ENCODE results near the gene DBF4B.

DBF4B gene

GRCh38 chr17:44787271-44787940, 78.9 kb downstream of the DBF4B start:
- no peak overlapping the region for H3K9ac ChIP-seq (ENCODE audit: low read depth, low read length)
- H3K79me2 ChIP-seq (ENCODE audit: insufficient read depth, low read length) = no peaks in the 10 kb centered on the region
- no peaks in the 10 kb centered on the region for H3K27me3 ChIP-seq (ENCODE audit: insufficient read depth, low read length, poor library complexity)
- H3K4me1 ChIP-seq (ENCODE audit: insufficient read depth, low read length) = no peaks in the 10 kb centered on the region
- TF ChIP-seq EZH2 (IDR thresholded peaks at IDR 0.05; ENCODE audit: borderline replicate concordance, low read depth, low read length, severe bottlenecking) = no peak
- TF ChIP-seq CTCF (IDR thresholded peaks at IDR 0.05; ENCODE audit: borderline replicate concordance, extremely low read depth, low read length, poor library complexity, severe bottlenecking) = no peak
- H3K9me3 ChIP-seq (ENCODE audit: insufficient read depth, low read length, severe bottlenecking) = no peaks in the 10 kb centered on the region
- ATAC-seq (ENCODE audit: insufficient read depth, low read depth) (no peak), DNase-seq (no peak)
- H3K4me2 ChIP-seq (ENCODE audit: insufficient read depth, low read length) = no peak overlapping the region
- H2AFZ ChIP-seq (ENCODE audit: low read depth, low read length) = no peak overlapping the region
- H3K27ac ChIP-seq (ENCODE audit: low read length) = no peak overlapping the region
- H4K20me1 ChIP-seq (ENCODE audit: insufficient read depth, low read length) = no peaks in the 10 kb centered on the region
- no peaks in the 10 kb centered on the region for H3K36me3 ChIP-seq (ENCODE audit: insufficient read depth, low read length)
- no peak overlapping the region for H3K4me3 ChIP-seq (ENCODE audit: low read depth in 1 of 2, low read length in 2 of 2)

GRCh38 chr17:44788139-44788538, 79.7 kb downstream of the DBF4B start:
- H4K20me1 ChIP-seq (ENCODE audit: insufficient read depth, low read length) = no peaks in the 10 kb centered on the region
- H3K79me2 ChIP-seq (ENCODE audit: insufficient read depth, low read length) = no peaks in the 10 kb centered on the region
- H2AFZ ChIP-seq (ENCODE audit: low read depth, low read length) = no peak overlapping the region
- H3K27ac ChIP-seq (ENCODE audit: low read length) = no peak overlapping the region
- no peaks in the 10 kb centered on the region for H3K4me1 ChIP-seq (ENCODE audit: insufficient read depth, low read length)
- DNase-seq (no peak), ATAC-seq (ENCODE audit: insufficient read depth, low read depth) (no peak)
- H3K27me3 ChIP-seq (ENCODE audit: insufficient read depth, low read length, poor library complexity) = no peaks in the 10 kb centered on the region
- H3K9ac ChIP-seq (ENCODE audit: low read depth, low read length) = no peak overlapping the region
- TF ChIP-seq EZH2 (IDR thresholded peaks at IDR 0.05; ENCODE audit: borderline replicate concordance, low read depth, low read length, severe bottlenecking) = no peak
- no peak for TF ChIP-seq CTCF (IDR thresholded peaks at IDR 0.05; ENCODE audit: borderline replicate concordance, extremely low read depth, low read length, poor library complexity, severe bottlenecking)
- no peaks in the 10 kb centered on the region for H3K9me3 ChIP-seq (ENCODE audit: insufficient read depth, low read length, severe bottlenecking)
- H3K4me3 ChIP-seq (ENCODE audit: low read depth in 1 of 2, low read length in 2 of 2) = no peak overlapping the region
- no peak overlapping the region for H3K4me2 ChIP-seq (ENCODE audit: insufficient read depth, low read length)
- no peaks in the 10 kb centered on the region for H3K36me3 ChIP-seq (ENCODE audit: insufficient read depth, low read length)

GRCh38 chr17:44792276-44792675, 83.8 kb downstream of the DBF4B start:
- H2AFZ ChIP-seq (ENCODE audit: low read depth, low read length) = no peak overlapping the region
- no peaks in the 10 kb centered on the region for H3K79me2 ChIP-seq (ENCODE audit: insufficient read depth, low read length)
- no peak overlapping the region for H3K27ac ChIP-seq (ENCODE audit: low read length)
- TF ChIP-seq EZH2 (IDR thresholded peaks at IDR 0.05; ENCODE audit: borderline replicate concordance, low read depth, low read length, severe bottlenecking) = no peak
- TF ChIP-seq CTCF (IDR thresholded peaks at IDR 0.05; ENCODE audit: borderline replicate concordance, extremely low read depth, low read length, poor library complexity, severe bottlenecking) = no peak
- DNase-seq (no peak), ATAC-seq (ENCODE audit: insufficient read depth, low read depth) (no peak)
- no peaks in the 10 kb centered on the region for H4K20me1 ChIP-seq (ENCODE audit: insufficient read depth, low read length)
- no peak overlapping the region for H3K4me3 ChIP-seq (ENCODE audit: low read depth in 1 of 2, low read length in 2 of 2)
- H3K9me3 ChIP-seq (ENCODE audit: insufficient read depth, low read length, severe bottlenecking) = no peaks in the 10 kb centered on the region
- H3K4me1 ChIP-seq (ENCODE audit: insufficient read depth, low read length) = no peaks in the 10 kb centered on the region
- no peak overlapping the region for H3K9ac ChIP-seq (ENCODE audit: low read depth, low read length)
- no peaks in the 10 kb centered on the region for H3K27me3 ChIP-seq (ENCODE audit: insufficient read depth, low read length, poor library complexity)
- H3K4me2 ChIP-seq (ENCODE audit: insufficient read depth, low read length) = no peak overlapping the region
- no peaks in the 10 kb centered on the region for H3K36me3 ChIP-seq (ENCODE audit: insufficient read depth, low read length)

Measured in DND-41 (cell line).